Glomerular visceral epithelial cell (primary cell): Measurements from ENCODE around the gene ADK.
"Not testable (repeated sequence)": the region's sequence is repeated elsewhere in the genome, so short reads cannot be mapped to it uniquely, and the experiment has no call there.

Experiments used
- DNase-seq: peaks from one replicate; pipeline ENCODE4 v3.0.0-alpha.2; 2016; ENCODE audit errors: extremely low spot score

ADK gene

GRCh38 chr10:74150990-74151878 is at the start of gene ADK:
Gene ADK, plus strand, starts transcription at chr10:74151221. Its CDS starts 58 bp downstream, at chr10:74151279.
- DNase-seq = peak; percentile 99

DNA sequence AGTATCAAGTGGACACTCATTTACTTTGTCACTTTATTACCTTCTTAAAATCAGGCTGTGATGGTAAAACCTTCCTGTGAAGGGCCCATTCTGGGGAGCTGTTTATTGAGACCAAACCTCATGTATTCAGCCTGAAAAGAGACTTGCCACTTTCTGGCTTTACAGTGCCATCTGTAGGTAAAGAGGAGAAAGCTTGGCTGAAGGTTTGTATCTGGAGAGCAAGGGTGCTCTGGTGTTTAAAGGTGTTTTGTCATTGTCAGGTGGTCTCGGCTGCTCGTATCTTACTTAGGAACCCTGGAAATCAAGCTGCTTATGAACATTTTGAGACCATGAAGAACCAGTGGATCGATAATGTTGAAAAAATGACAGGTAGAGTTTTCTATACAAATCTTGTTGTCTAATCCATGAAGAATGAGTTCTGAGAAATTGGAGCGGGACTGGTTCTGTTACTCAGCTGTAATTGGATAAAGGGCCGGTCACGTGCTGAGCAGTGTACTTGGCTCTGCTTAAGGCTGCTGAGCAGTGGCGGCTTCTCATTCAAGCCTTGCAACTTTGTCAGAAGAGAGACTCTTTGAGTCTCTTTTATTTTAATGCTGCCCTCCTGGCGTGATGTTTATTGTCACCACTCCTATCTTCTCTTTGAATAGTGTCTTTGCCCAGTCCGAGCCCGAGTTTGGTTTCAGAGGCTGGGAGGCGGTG is 47.3 kb upstream of the ADK start:
- DNase-seq = peak; percentile 32

GRCh38 chr10:74104480-74104879 is 46.5 kb upstream of the ADK start:
- DNase-seq = no peak

DNA sequence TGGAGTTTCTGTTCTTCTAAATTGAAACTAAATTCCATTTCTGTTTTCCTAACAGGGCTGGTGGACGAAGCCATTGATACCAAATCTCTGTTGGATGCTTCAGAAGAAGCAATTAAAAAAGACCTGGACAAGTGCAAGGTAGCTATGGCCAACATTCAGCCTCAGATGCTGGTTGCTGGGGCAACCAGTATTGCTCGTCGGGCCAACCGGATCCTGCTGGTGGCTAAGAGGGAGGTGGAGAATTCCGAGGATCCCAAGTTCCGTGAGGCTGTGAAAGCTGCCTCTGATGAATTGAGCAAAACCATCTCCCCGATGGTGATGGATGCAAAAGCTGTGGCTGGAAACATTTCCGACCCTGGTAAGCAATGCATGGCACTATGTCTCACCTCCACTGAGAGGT is 46.0 kb upstream of the ADK start:
- no peak for DNase-seq

GRCh38 chr10:74107391-74107790 is 43.6 kb upstream of the ADK start:
- no peak for DNase-seq

DNA sequence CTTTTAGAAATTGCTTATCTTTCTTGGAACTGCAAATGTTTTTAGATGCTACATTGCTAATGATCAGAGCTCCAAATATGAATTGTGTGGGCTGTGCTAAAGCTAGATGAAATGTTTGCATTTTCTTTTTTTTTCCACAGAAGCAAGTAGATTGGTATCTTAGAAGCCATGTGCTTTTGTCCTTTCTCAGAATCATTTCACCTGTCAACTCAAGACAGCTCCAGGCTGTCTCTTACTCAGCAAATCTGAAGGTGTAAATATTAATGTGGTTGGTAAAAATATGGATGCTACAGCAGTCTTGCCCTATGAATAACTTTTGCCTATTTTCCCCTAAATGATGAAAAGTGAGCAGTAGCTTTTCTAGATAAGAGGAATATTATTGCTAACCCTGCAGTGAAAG is 41.6 kb upstream of the ADK start:
- DNase-seq = no peak

- DNase-seq = no peak
Measured at GRCh38 chr10:74110120-74110519, 40.9 kb upstream of the ADK start.

DNA sequence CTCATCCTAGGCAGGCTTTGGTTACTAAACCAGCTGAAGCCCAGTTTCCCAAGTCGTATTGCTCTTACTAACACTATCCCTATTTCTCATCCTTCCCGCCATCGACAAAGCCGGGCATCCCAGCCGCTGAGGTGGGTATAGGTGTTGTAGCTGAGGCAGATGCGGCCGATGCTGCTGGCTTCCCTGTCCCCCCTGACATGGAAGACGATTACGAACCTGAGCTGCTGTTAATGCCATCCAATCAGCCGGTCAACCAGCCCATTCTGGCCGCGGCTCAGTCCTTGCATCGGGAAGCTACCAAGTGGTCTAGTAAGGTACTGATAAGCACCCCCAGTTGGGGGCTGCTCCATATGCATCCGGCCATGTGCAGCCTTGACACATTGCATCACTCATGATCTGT is 39.2 kb upstream of the ADK start:
- no peak for DNase-seq

GRCh38 chr10:74113546-74113945 is 37.5 kb upstream of the ADK start:
- peak; percentile 26 for DNase-seq

- DNase-seq = no peak
Measured at GRCh38 chr10:74114041-74114448, 37.0 kb upstream of the ADK start.

GRCh38 chr10:74117738-74118137 is 33.3 kb upstream of the ADK start:
- DNase-seq = no peak

GRCh38 chr10:74118804-74119203 is 32.2 kb upstream of the ADK start:
- no peak for DNase-seq

GRCh38 chr10:74120911-74121310 is 30.1 kb upstream of the ADK start:
- DNase-seq = no peak

GRCh38 chr10:74121368-74121767 is 29.7 kb upstream of the ADK start:
- DNase-seq = no peak

DNA sequence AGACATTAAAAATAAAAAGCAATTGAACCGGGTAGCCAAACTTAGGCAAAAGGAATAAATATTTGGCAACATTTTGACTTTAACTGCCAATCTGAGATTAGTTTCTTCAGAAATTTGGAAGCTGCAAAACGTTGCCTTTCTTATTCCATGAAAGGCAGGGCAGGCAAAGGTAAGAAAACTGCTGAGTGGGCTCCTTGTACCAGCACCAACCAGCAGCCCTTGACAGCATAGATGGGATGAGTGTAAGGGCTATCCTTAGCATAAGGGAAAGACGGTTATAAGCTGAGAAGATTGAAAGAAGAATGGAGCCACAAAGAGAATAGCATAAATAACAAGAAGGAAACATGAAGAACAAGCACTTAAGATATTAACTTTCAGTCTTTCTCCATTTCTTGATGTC is 29.0 kb upstream of the ADK start:
- no peak for DNase-seq

DNA sequence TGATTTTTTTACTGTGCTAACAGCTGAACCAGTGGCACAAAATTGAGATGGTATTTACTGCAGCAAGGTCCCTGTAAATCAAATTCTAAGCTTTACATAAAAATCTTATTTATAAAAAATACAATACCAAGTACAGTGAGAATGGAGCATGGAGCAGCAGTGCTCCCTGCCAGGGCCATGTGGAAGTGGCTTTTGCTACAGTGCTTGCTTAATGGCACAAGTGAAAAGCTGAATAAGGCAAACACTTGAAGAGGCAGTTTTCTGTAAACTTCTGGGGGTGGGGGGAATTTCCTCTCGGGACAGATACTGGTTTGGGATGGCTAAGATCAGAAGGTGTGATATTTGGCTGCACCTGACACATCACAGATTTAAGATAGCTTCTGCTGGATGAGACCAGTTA is 27.9 kb upstream of the ADK start:
- DNase-seq = no peak

DNA sequence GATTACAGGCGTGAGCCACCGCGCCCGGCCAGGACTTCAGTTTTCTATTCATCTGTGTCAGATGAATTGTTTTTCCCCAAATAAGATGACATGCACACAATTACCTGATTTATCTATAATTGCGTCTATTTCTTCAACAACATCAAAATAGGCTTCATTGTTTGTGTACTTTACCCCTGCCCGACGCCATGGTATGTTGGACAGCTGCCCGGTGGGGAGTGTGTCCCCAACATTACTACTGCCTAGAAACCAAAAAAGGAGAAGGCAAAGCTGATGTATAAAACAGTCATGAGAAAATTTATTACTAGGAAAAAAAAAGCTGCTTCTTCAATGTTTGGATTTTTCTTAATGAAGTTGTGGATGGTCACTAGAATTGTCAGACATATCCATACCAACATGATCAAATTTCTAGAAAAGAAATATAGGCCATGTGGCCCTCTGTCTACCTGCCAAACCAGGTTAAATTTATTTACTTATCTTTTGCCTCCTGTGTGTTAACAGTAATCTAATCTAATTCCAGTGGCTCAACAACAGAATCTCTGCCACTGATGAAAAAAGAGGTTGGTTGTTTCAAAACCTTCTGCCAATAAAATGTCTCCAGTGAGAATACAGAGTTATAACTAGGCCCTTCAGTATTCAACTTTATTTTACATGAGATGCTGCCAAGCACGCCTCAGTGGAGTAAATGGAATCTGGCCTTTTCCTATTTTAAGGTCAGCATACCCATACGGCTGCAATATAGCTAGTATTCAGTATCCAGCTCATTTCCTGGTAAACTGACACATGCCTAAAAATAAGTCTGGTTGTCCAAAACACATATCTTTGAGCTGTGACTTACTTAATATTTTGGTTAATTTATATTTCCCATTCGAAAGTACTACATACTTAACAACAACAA is 16.8 kb upstream of the ADK start:
- no peak for DNase-seq

DNA sequence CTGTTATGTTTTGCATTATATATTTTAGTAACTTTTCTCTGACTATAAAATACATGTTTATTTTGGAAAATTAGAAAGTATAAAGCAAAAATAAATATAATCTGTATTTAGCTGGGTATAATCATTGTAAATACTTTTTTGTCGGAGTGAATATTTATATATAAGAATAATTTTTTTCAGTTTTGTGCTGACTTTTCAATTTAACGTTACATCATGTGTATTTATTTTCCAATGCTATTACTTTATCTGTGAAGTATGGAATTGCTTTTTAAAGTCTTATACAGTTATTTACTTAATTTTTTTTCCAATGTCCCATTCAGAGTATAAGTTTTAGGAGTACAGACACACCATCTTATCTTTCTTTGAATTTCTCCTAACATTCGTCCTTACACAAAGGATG is 15.6 kb upstream of the ADK start:
- no peak for DNase-seq

- DNase-seq = no peak
Measured at GRCh38 chr10:74137992-74138391, 13.0 kb upstream of the ADK start.

DNA sequence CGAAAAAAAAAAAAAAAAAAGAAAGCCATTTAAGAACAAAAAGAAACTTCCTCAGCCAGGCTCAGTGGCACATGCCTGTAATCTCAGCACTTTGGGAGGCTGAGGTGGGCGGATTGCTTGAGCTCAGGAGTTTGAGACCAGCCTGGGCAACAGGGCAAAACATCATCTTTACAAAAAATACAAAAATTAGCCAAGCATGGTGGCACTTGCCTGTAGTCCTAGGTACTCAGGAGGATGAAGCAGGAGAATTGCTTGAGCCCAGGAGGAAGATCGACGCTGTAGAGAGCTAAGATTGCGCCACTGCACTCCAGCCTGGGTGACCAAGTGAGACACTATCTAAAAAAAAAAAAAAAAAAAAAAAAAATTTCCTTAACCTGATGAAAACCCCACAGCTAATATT is 12.4 kb upstream of the ADK start:
- DNase-seq = not testable (repeated sequence)

DNA sequence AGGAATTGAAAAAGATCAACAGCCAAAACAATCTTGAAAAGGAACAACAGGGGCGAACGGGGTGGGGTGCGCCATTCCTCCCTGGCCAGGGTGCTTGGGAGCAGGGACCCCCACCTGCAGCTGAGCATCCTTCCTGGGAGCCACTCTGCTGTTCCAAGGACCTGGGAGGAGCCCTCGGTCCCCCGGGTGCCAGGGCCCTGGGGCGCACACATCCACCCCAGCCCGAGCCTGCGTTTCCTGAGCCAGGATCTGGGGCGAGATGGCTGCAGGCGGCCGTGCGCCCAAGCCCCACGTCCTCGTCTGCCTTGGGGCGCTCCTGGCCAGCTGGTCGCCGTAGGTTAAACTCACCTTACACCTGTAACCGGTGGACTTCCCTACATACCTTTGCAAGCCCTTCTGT is 11.0 kb upstream of the ADK start:
- no peak for DNase-seq

DNA sequence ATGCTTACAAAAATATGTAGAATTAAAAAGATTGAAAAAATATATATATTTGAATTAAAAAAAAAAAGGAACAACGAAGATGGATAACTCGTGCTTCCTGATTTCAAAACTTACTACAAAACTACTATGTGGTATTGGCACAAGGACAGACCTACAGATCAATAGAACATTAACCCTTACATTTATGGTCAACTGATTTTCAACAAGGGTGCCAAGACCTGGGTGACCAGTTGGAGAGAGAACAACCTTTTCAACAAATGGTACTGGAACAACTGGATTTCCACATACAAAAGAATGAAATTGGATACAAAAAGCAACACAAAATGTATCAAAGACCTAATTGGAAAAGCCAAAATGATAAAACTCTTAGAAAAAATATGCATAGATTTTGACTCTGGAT is 10.5 kb upstream of the ADK start:
- DNase-seq = no peak
